ENCODE results near the gene ENO1. TPM values are rescaled to one million over a fixed set of nuclear protein-coding genes. Genes with fewer than 3 reads are reported as not detected.

Gene ENO1
- total RNA-seq, 1 donor from 2014 or later, result 1,663 TPM

- Mint-ChIP-seq H3K4me3 (ENCODE audit: unreplicated experiment) (no peak overlapping the region), H3K27ac (ENCODE audit: unreplicated experiment) (no peak overlapping the region), H3K4me1 (ENCODE audit: low read depth, unreplicated experiment) (no peaks in the 10 kb centered on the region), H3K36me3 (ENCODE audit: low read depth, unreplicated experiment) (peaks cover 2% of the 10 kb centered on the region), H3K9me3 (ENCODE audit: unreplicated experiment) (peaks cover 11% of the 10 kb centered on the region), H3K27me3 (ENCODE audit: low read depth, unreplicated experiment) (peaks cover 15% of the 10 kb centered on the region)
- no peaks in the 10 kb centered on the region for H3K9me3 ChIP-seq (ENCODE audit: insufficient read depth, low read depth, low read length)
- TF ChIP-seq EZH2 (IDR thresholded peaks at IDR 0.05; ENCODE audit: insufficient read depth, low read length) (no peak), CTCF (IDR thresholded peaks at IDR 0.05; ENCODE audit: insufficient read depth, low read depth, low read length) (peak; percentile 62)
- H3K79me2 ChIP-seq (ENCODE audit: insufficient read depth, low read length), result no peaks in the 10 kb centered on the region
- peak overlapping the region; percentile 21 for H2AFZ ChIP-seq (ENCODE audit: low read depth, low read length)
- H3K27ac ChIP-seq (ENCODE audit: low read depth, low read length), result no peak overlapping the region
- H3K4me2 ChIP-seq (ENCODE audit: low read length), result peak overlapping the region; percentile 49
- no peaks in the 10 kb centered on the region for H3K4me1 ChIP-seq (ENCODE audit: insufficient read depth, low read length)
- no peak for FAIRE-seq
- H3K36me3 ChIP-seq (ENCODE audit: insufficient read depth, low read length), result no peaks in the 10 kb centered on the region
- H4K20me1 ChIP-seq (ENCODE audit: insufficient read depth, low read length), result no peaks in the 10 kb centered on the region
- peaks cover 18% of the 10 kb centered on the region for H3K27me3 ChIP-seq (ENCODE audit: insufficient read depth, low read length)
- H3K4me3 ChIP-seq (ENCODE audit: insufficient read depth, low read depth, low read length), result no peak overlapping the region
- peak; percentile 77 for DNase-seq (ENCODE audit: low read depth)
- no peak overlapping the region for H3K9ac ChIP-seq (ENCODE audit: low read length)
These were observed 29.7 kb downstream of the ENO1 start for GRCh38 chr1:8848663-8849386.

GRCh38 chr1:8847990-8848389 lies 30.5 kb downstream of the ENO1 start:
- peaks cover 7% of the 10 kb centered on the region for H3K9me3 ChIP-seq (ENCODE audit: insufficient read depth, low read depth, low read length)
- Mint-ChIP-seq H3K36me3 (ENCODE audit: low read depth, unreplicated experiment) (peaks cover 5% of the 10 kb centered on the region), H3K4me3 (ENCODE audit: unreplicated experiment) (peak overlapping the region; percentile 40), H3K9me3 (ENCODE audit: unreplicated experiment) (peaks cover 20% of the 10 kb centered on the region), H3K27me3 (ENCODE audit: low read depth, unreplicated experiment) (peaks cover 16% of the 10 kb centered on the region), H3K4me1 (ENCODE audit: low read depth, unreplicated experiment) (no peaks in the 10 kb centered on the region), H3K27ac (ENCODE audit: unreplicated experiment) (no peak overlapping the region)
- H3K36me3 ChIP-seq (ENCODE audit: insufficient read depth, low read length), result no peaks in the 10 kb centered on the region
- H3K4me1 ChIP-seq (ENCODE audit: insufficient read depth, low read length), result no peaks in the 10 kb centered on the region
- H3K9ac ChIP-seq (ENCODE audit: low read length), result no peak overlapping the region
- no peak for TF ChIP-seq EZH2 (IDR thresholded peaks at IDR 0.05; ENCODE audit: insufficient read depth, low read length)
- TF ChIP-seq CTCF (IDR thresholded peaks at IDR 0.05; ENCODE audit: insufficient read depth, low read depth, low read length), result no peak
- DNase-seq (ENCODE audit: low read depth), result no peak
- no peak overlapping the region for H3K4me2 ChIP-seq (ENCODE audit: low read length)
- peaks cover 18% of the 10 kb centered on the region for H3K27me3 ChIP-seq (ENCODE audit: insufficient read depth, low read length)
- no peak overlapping the region for H3K4me3 ChIP-seq (ENCODE audit: insufficient read depth, low read depth, low read length)
- H3K79me2 ChIP-seq (ENCODE audit: insufficient read depth, low read length), result no peaks in the 10 kb centered on the region
- FAIRE-seq, result no peak
- H2AFZ ChIP-seq (ENCODE audit: low read depth, low read length), result no peak overlapping the region
- no peaks in the 10 kb centered on the region for H4K20me1 ChIP-seq (ENCODE audit: insufficient read depth, low read length)
- no peak overlapping the region for H3K27ac ChIP-seq (ENCODE audit: low read depth, low read length)

- Histone ChIP-seq H3K4me1 (ENCODE audit: insufficient read depth, low read length) (no peaks in the 10 kb centered on the region), H2AFZ (ENCODE audit: low read depth, low read length) (no peak overlapping the region), H3K36me3 (ENCODE audit: insufficient read depth, low read length) (no peaks in the 10 kb centered on the region), H3K27ac (ENCODE audit: low read depth, low read length) (no peak overlapping the region), H3K9me3 (ENCODE audit: insufficient read depth, low read depth, low read length) (peaks cover 12% of the 10 kb centered on the region), H3K4me2 (ENCODE audit: low read length) (no peak overlapping the region), H3K27me3 (ENCODE audit: insufficient read depth, low read length) (peaks cover 20% of the 10 kb centered on the region), H4K20me1 (ENCODE audit: insufficient read depth, low read length) (no peaks in the 10 kb centered on the region), H3K9ac (ENCODE audit: low read length) (no peak overlapping the region), H3K4me3 (ENCODE audit: insufficient read depth, low read depth, low read length) (no peak overlapping the region), H3K79me2 (ENCODE audit: insufficient read depth, low read length) (no peaks in the 10 kb centered on the region)
- DNase-seq (ENCODE audit: low read depth), result no peak
- Mint-ChIP-seq H3K27ac (ENCODE audit: unreplicated experiment) (no peak overlapping the region), H3K9me3 (ENCODE audit: unreplicated experiment) (peaks cover 31% of the 10 kb centered on the region), H3K27me3 (ENCODE audit: low read depth, unreplicated experiment) (peaks cover 18% of the 10 kb centered on the region), H3K4me3 (ENCODE audit: unreplicated experiment) (no peak overlapping the region), H3K4me1 (ENCODE audit: low read depth, unreplicated experiment) (no peaks in the 10 kb centered on the region), H3K36me3 (ENCODE audit: low read depth, unreplicated experiment) (peaks cover 5% of the 10 kb centered on the region)
- TF ChIP-seq CTCF (IDR thresholded peaks at IDR 0.05; ENCODE audit: insufficient read depth, low read depth, low read length) (no peak), EZH2 (IDR thresholded peaks at IDR 0.05; ENCODE audit: insufficient read depth, low read length) (no peak)
- no peak for FAIRE-seq
These were observed 32.2 kb downstream of the ENO1 start for GRCh38 chr1:8846263-8846662.

Data from astrocyte (in vitro differentiated cells and primary cell).